Thymus (tissue), 11 donors: ENCODE results near the gene EXOC3. TPM values are rescaled to one million over a fixed set of nuclear protein-coding genes. Genes with fewer than 3 reads are reported as not detected.

Source experiments
- DNase-seq, 9 donors: peaks; one replicate each; pipeline ENCODE4 v3.0.0-alpha.2; 2013; ENCODE audit warnings: low spot score in 9 of 9, low read depth in 6 of 9, missing footprints in 1 of 9
- H3K27ac ChIP-seq, 2 donors: one replicate each; pipeline ENCODE4 v1.5.1; 2013; ENCODE audit warnings: control low read depth in 1 of 2, low read depth in 1 of 2, low read length in 1 of 2, mild to moderate bottlenecking in 1 of 2, moderate library complexity in 1 of 2
- H3K27me3 ChIP-seq, 2 donors: one replicate each; pipeline ENCODE4 v1.5.1; 2013; ENCODE audit warnings: low read length in 1 of 2; ENCODE audit not compliant: control insufficient read depth in 2 of 2, insufficient read depth in 1 of 2
- H3K36me3 ChIP-seq, 2 donors: one replicate each; pipeline ENCODE4 v1.5.1; 2013; ENCODE audit warnings: low read length in 1 of 2, mild to moderate bottlenecking in 1 of 2, moderate library complexity in 1 of 2; ENCODE audit not compliant: control insufficient read depth in 2 of 2, insufficient read depth in 2 of 2
- H3K4me1 ChIP-seq, 2 donors: one replicate each; pipeline ENCODE4 v1.5.1; 2013; ENCODE audit warnings: low read length in 2 of 2; ENCODE audit not compliant: control insufficient read depth in 2 of 2, insufficient read depth in 2 of 2
- H3K4me3 ChIP-seq, 2 donors: one replicate each; pipeline ENCODE4 v1.5.1; 2013; ENCODE audit warnings: low read length in 2 of 2, control low read depth in 1 of 2, mild to moderate bottlenecking in 1 of 2
- H3K9me3 ChIP-seq, 2 donors: one replicate each; pipeline ENCODE4 v1.5.1; 2013; ENCODE audit warnings: low read length in 1 of 2, mild to moderate bottlenecking in 1 of 2; ENCODE audit not compliant: control insufficient read depth in 2 of 2, insufficient read depth in 1 of 2
- WGBS: extraction: QIAGEN DNeasy Blood & Tissue Kit; methylation state at CpG from one replicate; pipeline ENCODE4 v1.1.7; 2013; 5-methylcytosine and 5-hydroxymethylcytosine counted together
- polyA plus RNA-seq: library from polyadenylated mRNA; stranded (reverse); fragments of 200-250 nt; gene quantifications from one replicate; pipeline ENCODE4 v1.2.3, GENCODE V29; 2013
- total RNA-seq: library from RNA; stranded (reverse); fragments of 120-200 nt; gene quantifications from one replicate; pipeline ENCODE4 v1.2.4, GENCODE V29; 2013
- donor health status: healthy.

EXOC3 gene
- total and polyA plus RNA-seq, 2 donors = 27.2 to 60.0 TPM

DNA sequence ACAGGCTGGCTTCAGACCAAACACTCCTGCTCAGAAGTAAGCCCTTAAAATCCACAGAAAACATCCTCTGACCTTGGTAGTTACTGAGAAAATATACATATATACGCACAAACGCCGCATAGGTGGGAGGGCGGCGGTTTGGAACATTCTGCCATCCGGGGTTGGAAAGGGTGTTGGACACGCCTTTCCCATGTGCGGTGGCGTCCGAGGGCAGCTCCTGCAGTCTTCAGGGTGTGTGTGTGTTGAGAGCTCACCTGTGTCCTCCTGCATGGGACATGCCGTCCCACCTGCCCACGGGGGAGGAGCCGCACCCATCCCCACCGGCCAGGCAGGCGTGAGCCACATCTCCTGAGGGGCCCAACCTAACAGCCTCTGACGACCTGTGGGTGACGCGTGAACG, 53.1 kb downstream of the EXOC3 start:
- H3K27me3 ChIP-seq = peaks cover 3 to 44% of the 10 kb centered on the region in 2 donors
- no peak for DNase-seq
- H3K36me3 ChIP-seq = no peaks in the 10 kb centered on the region
- H3K4me3 ChIP-seq = no peak overlapping the region
- 76% methylated on average over 19 of the region's 19 CpGs for WGBS
- no peak overlapping the region for H3K27ac ChIP-seq
- no peaks in the 10 kb centered on the region for H3K9me3 ChIP-seq
- H3K4me1 ChIP-seq = no peaks in the 10 kb centered on the region

GRCh38 chr5:497090-497700, 54.2 kb downstream of the EXOC3 start:
- Histone ChIP-seq H3K27me3 (peaks cover 6 to 56% of the 10 kb centered on the region in 2 donors), H3K27ac (no peak overlapping the region), H3K9me3 (no peaks in the 10 kb centered on the region), H3K4me3 (no peak overlapping the region), H3K36me3 (no peaks in the 10 kb centered on the region), H3K4me1 (peaks cover 0 to 3% of the 10 kb centered on the region in 2 donors)
- no peak for DNase-seq
- WGBS = 91% methylated on average over 22 of the region's 22 CpGs

GRCh38 chr5:497871-498509, 55.0 kb downstream of the EXOC3 start:
- no peak for DNase-seq
- Histone ChIP-seq H3K27ac (no peak overlapping the region), H3K4me1 (peaks cover 0 to 3% of the 10 kb centered on the region in 2 donors), H3K9me3 (no peaks in the 10 kb centered on the region), H3K27me3 (peaks cover 6 to 55% of the 10 kb centered on the region in 2 donors), H3K36me3 (no peaks in the 10 kb centered on the region), H3K4me3 (no peak overlapping the region)
- WGBS = 93% methylated on average over 40 of the region's 40 CpGs

- Histone ChIP-seq H3K36me3 (no peaks in the 10 kb centered on the region), H3K9me3 (no peaks in the 10 kb centered on the region), H3K27ac (no peak overlapping the region), H3K4me1 (peaks cover 0 to 3% of the 10 kb centered on the region in 2 donors), H3K27me3 (peaks cover 6 to 50% of the 10 kb centered on the region in 2 donors), H3K4me3 (no peak overlapping the region)
- no peak for DNase-seq
- WGBS = 94% methylated on average over 32 of the region's 32 CpGs
Observed at GRCh38 chr5:499233-500209, 56.5 kb downstream of the EXOC3 start.

DNA sequence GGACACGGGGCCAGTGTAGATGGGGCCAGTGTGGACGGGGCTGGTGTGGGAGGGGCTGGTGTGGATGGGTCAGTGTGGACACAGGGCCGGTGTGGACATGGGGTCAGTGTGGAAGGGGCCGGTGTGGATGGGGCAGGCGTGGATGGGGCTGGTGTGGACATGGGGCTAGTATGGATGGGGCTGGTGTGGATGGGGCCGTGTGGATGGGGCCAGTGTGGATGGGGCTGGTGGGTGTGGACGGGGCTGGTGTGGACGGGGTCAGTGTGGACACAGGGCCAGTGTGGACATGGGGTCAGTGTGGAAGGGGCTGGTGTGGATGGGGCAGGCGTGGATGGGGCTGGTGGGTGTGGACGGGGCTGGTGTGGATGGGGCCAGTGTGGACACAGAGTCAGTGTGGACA, 57.5 kb downstream of the EXOC3 start:
- Histone ChIP-seq H3K4me1 (peaks cover 0 to 3% of the 10 kb centered on the region in 2 donors), H3K27me3 (peaks cover 6 to 47% of the 10 kb centered on the region in 2 donors), H3K27ac (no peak overlapping the region), H3K4me3 (no peak overlapping the region), H3K36me3 (no peaks in the 10 kb centered on the region), H3K9me3 (no peaks in the 10 kb centered on the region)
- WGBS = 95% methylated on average over 10 of the region's 10 CpGs
- no peak for DNase-seq

DNA sequence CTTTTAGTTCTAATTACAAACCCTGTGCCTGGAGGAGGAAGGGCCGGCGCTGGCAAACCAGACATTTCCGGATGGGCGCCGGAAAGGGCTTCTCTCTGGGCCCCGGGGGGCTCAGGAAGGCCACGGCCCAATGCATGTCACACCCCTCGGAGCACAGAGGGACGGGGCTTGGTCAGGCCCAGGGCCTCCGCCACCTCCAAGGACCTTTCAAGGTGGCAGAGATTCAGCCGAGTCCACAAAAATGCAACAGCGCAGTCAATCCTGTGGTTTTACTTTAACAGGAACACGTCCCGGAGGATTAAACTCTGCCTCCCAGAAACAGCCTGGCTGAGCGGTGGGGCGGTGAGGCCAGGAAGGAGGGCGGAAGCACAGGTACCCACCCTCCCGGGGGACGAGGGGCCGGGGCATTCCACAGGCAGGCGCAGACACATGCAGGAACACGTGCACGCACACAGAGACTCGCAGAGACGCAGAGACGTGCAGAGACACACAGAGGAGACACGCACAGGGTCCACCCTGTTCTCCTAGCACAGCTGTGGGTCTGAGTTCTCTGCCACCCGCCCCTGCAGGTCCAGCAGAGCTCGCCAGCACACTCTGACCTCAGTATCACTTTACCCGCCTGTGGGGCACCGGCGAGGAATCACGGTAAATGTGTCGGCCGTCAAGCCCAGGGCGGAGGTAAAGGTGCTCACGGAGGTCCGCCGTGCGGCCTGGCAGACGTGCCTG, 58.3 kb downstream of the EXOC3 start:
- no peak for DNase-seq
- Histone ChIP-seq H3K36me3 (no peaks in the 10 kb centered on the region), H3K27me3 (peaks cover 6 to 46% of the 10 kb centered on the region in 2 donors), H3K27ac (no peak overlapping the region), H3K9me3 (peaks cover 0 to 4% of the 10 kb centered on the region in 2 donors), H3K4me3 (no peak overlapping the region), H3K4me1 (peaks cover 0 to 3% of the 10 kb centered on the region in 2 donors)
- 76% methylated on average over 41 of the region's 41 CpGs for WGBS

DNA sequence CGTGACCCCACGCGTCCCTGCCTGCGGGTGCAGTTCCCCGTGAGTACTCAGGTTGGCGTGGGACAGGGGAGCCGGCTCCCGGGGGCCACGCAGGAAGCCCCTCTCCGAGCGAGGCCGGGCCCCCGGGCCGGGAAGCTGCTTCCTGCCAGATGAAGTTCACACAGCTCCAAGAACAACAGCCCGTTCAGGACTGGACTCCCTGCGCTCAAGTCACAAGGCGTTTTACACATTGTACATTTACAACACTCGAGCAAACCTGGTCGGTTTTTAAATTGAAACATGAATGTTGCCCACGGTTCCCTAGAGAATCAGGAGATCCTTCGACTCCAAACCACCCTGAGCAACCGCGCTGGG, 58.8 kb downstream of the EXOC3 start:
- Histone ChIP-seq H3K27me3 (peaks cover 6 to 45% of the 10 kb centered on the region in 2 donors), H3K4me1 (peaks cover 0 to 3% of the 10 kb centered on the region in 2 donors), H3K36me3 (no peaks in the 10 kb centered on the region), H3K9me3 (peaks cover 0 to 7% of the 10 kb centered on the region in 2 donors), H3K27ac (no peak overlapping the region), H3K4me3 (no peak overlapping the region)
- no peak for DNase-seq
- WGBS = 12% methylated on average over 23 of the region's 23 CpGs

GRCh38 chr5:502325-503079, 59.5 kb downstream of the EXOC3 start:
- peaks cover 0 to 3% of the 10 kb centered on the region in 2 donors for H3K4me1 ChIP-seq
- H3K4me3 ChIP-seq = no peak overlapping the region
- WGBS = 75% methylated on average over 36 of the region's 36 CpGs
- DNase-seq = no peak
- H3K9me3 ChIP-seq = peaks cover 0 to 7% of the 10 kb centered on the region in 2 donors
- no peaks in the 10 kb centered on the region for H3K36me3 ChIP-seq
- H3K27me3 ChIP-seq = peaks cover 6 to 42% of the 10 kb centered on the region in 2 donors
- H3K27ac ChIP-seq = no peak overlapping the region
